Endodermal cell (in vitro differentiated cells): ENCODE measurements around the gene MOB2. TPM values are rescaled to one million over a fixed set of nuclear protein-coding genes. Genes with fewer than 3 reads are reported as not detected.

ENCODE experiments used
- DNase-seq: peaks from one replicate; pipeline ENCODE4 v3.0.0-alpha.2; 2017
- H3K27ac ChIP-seq: 2 replicates; pipeline ENCODE4 v1.5.1; 2013; ENCODE audit warnings: mild to moderate bottlenecking, low read depth, low read length, moderate library complexity
- H3K27me3 ChIP-seq: 2 replicates; pipeline ENCODE4 v1.6.1; 2013; ENCODE audit warnings: mild to moderate bottlenecking, low read length, moderate library complexity; ENCODE audit not compliant: insufficient read depth, control insufficient read depth, poor library complexity, severe bottlenecking
- H3K36me3 ChIP-seq: 2 replicates; pipeline ENCODE4 v1.7.0; 2013; ENCODE audit warnings: mild to moderate bottlenecking, low read length, moderate library complexity; ENCODE audit not compliant: control insufficient read depth, insufficient read depth
- H3K4me1 ChIP-seq: one replicate; pipeline ENCODE4 v1.7.0; 2013; ENCODE audit warnings: low read length; ENCODE audit not compliant: control insufficient read depth, insufficient read depth
- H3K4me3 ChIP-seq: 2 replicates; pipeline ENCODE4 v1.5.1; 2013; ENCODE audit warnings: mild to moderate bottlenecking, low read length, moderate library complexity
- H3K9ac ChIP-seq: 2 replicates; pipeline ENCODE4 v1.6.1; 2013; ENCODE audit warnings: mild to moderate bottlenecking, low read length, moderate library complexity; ENCODE audit not compliant: poor library complexity, severe bottlenecking; ENCODE audit errors: extremely low read depth
- H3K9me3 ChIP-seq: 2 replicates; pipeline ENCODE4 v1.6.1; 2013; ENCODE audit warnings: mild to moderate bottlenecking, low read length, moderate library complexity; ENCODE audit not compliant: control insufficient read depth
- H3K27ac Mint-ChIP-seq: 2 replicates; pipeline ENCODE4 v1.8.0; 2020; ENCODE audit warnings: mixed read lengths
- H3K27me3 Mint-ChIP-seq: 2 replicates; pipeline ENCODE4 v1.8.0; 2021; ENCODE audit warnings: mild to moderate bottlenecking, mixed read lengths; ENCODE audit not compliant: insufficient read depth
- H3K36me3 Mint-ChIP-seq: 2 replicates; pipeline ENCODE4 v1.8.0; 2020; ENCODE audit warnings: low read depth, mixed read lengths
- H3K4me1 Mint-ChIP-seq: 2 replicates; pipeline ENCODE4 v1.8.0; 2020; ENCODE audit warnings: mixed read lengths
- H3K4me3 Mint-ChIP-seq: 2 replicates; pipeline ENCODE4 v1.8.0; 2020; ENCODE audit warnings: mild to moderate bottlenecking, moderate library complexity, mixed read lengths
- H3K9me3 Mint-ChIP-seq: 2 replicates; pipeline ENCODE4 v1.8.0; 2020; ENCODE audit warnings: mild to moderate bottlenecking, mixed read lengths
- CTCF ChIP-seq: fragments of 200-600 bp; sonication (generic); conservative IDR thresholded peaks from 2 replicates; pipeline ENCODE4 v1.5.0; 2021; ENCODE audit warnings: antibody characterized with exemption, mild to moderate bottlenecking
- WGBS, 2 experiments: methylation state at CpG; one replicate each; pipeline versions ENCODE4 v1.1.5 to v1.1.7; 2013; ENCODE audit warnings: missing lambda C conversion rate in 2 of 2, mixed read lengths in 1 of 2; ENCODE audit not compliant: insufficient coverage in 1 of 2, insufficient read length in 1 of 2; 5-methylcytosine and 5-hydroxymethylcytosine counted together
- total RNA-seq, 2 donors: library from RNA; stranded (reverse); fragmentation: NEBNext Ultra II Directional in 1 of 2; extraction: Animal tissue kit (Norgen Biotek cat#: 25700) in 1 of 2; gene quantifications; 2 replicates in 1 of 2; 3 replicates in 1 of 2; pipeline ENCODE4 v1.2.1, GENCODE V29; 2021

Gene MOB2
- total RNA-seq, 2 donors from 2014 or later, result 23.9 to 25.4 TPM

DNA sequence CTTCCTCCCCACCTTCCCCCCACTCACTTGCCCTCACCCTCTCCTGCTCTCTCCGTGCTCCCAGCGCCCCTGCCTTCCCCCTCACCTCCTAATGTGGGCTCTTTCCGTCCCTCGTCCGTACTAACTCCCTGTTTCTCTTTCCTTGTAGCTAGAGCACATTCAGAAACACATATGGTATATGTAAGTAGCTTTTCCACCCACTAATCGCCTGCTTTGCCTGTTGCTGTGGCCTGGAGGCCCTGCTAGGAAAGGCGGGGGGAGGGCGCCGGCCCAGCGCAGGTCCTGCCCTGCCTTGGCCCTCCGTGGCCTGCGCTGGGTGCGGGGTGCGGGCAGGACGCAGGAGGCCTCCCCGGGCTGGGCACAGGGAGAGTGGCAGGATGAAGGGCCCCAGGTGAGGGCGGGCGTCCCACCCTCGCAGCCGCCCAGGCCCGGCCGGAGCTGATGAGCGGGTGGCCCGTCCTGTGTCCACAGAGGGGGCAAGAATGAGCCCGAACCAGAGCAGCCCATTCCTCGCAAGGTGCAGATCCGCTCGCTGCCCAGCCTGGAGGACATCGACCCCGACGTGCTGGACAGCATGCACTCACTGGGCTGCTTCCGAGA is 41.7 kb downstream of the MOB2 start:
- no peaks in the 10 kb centered on the region for H3K9me3 ChIP-seq
- Mint-ChIP-seq H3K27me3 (no peaks in the 10 kb centered on the region), H3K4me1 (no peaks in the 10 kb centered on the region), H3K4me3 (no peak overlapping the region), H3K27ac (no peak overlapping the region), H3K36me3 (no peaks in the 10 kb centered on the region), H3K9me3 (no peaks in the 10 kb centered on the region)
- H3K9ac ChIP-seq, result no peak overlapping the region
- no peak overlapping the region for H3K4me3 ChIP-seq
- WGBS, 2 experiments, result 92 to 95% methylated on average over 19 to 32 of the region's 32 CpGs
- H3K27me3 ChIP-seq, result no peaks in the 10 kb centered on the region
- H3K27ac ChIP-seq, result no peak overlapping the region
- no peak for TF ChIP-seq CTCF
- no peak for DNase-seq
- H3K4me1 ChIP-seq, result no peaks in the 10 kb centered on the region
- H3K36me3 ChIP-seq, result no peaks in the 10 kb centered on the region

DNA sequence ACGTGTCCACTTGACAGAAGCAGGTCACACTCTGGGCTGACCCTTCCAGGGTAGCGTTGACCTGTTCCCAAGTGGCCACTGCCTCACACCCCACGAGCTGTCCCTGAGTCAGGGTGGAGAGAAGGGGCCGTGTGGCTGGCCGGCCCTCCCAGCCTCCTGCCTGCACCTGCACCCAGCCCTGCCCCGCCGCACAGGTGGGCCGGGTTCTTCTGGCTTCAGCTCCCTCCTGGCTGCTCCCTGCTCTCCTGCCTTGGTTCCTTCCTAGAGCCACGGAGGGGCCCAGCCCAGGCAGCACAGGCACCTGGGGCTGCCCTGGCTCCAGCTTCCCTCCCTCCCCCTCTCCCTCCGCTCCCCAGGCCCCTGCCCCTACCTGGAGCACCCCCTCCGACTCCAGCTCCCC is 42.3 kb downstream of the MOB2 start:
- no peak for TF ChIP-seq CTCF
- Histone ChIP-seq H3K9me3 (no peaks in the 10 kb centered on the region), H3K27ac (no peak overlapping the region), H3K27me3 (no peaks in the 10 kb centered on the region), H3K9ac (no peak overlapping the region), H3K36me3 (no peaks in the 10 kb centered on the region), H3K4me1 (no peaks in the 10 kb centered on the region), H3K4me3 (no peak overlapping the region)
- no peak overlapping the region for H3K4me3 Mint-ChIP-seq
- WGBS, 2 experiments, result 90 to 100% methylated on average over 4 to 11 of the region's 11 CpGs
- H3K4me1 Mint-ChIP-seq, result no peaks in the 10 kb centered on the region
- H3K36me3 Mint-ChIP-seq, result no peaks in the 10 kb centered on the region
- no peak for DNase-seq
- no peaks in the 10 kb centered on the region for H3K27me3 Mint-ChIP-seq
- H3K9me3 Mint-ChIP-seq, result no peaks in the 10 kb centered on the region
- no peak overlapping the region for H3K27ac Mint-ChIP-seq

DNA sequence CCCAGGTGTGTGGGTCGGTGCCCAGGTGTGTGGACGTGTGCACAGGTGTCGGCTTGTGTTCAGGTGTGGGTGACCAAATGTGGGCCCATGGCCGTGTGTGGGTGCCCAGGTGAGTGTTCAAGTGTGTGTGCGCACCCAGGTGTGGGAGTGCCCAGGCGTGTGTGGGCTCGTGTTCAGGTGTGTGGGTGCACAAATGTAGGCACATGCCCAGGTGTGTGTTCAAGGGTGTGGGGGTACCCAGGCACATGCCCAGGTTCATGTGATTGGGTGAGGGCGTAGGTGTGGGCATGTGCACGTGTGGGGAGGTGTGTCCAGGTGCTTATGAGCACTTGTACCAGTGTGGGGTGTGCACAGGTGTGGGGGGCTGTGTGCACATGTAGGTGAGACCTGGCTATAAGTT is 42.8 kb downstream of the MOB2 start:
- Histone ChIP-seq H3K4me1 (no peaks in the 10 kb centered on the region), H3K27me3 (no peaks in the 10 kb centered on the region), H3K27ac (no peak overlapping the region), H3K9ac (no peak overlapping the region), H3K36me3 (no peaks in the 10 kb centered on the region), H3K9me3 (no peaks in the 10 kb centered on the region), H3K4me3 (no peak overlapping the region)
- no peak for TF ChIP-seq CTCF
- DNase-seq, result no peak
- Mint-ChIP-seq H3K36me3 (no peaks in the 10 kb centered on the region), H3K9me3 (no peaks in the 10 kb centered on the region), H3K4me3 (no peak overlapping the region), H3K27me3 (no peaks in the 10 kb centered on the region), H3K27ac (no peak overlapping the region), H3K4me1 (no peaks in the 10 kb centered on the region)
- WGBS, 2 experiments, result 90% methylated on average over 9 of the region's 9 CpGs; no CpG with 5 or more reads in 1 of the 2 experiments
